GM18870 (cell line): ENCODE data around the gene PARP9.

Source experiments
- ATAC-seq: cut with Tn5 transposase; IDR thresholded peaks from one replicate; pipeline ENCODE4 v1.9.1; 2021; ENCODE audit warnings: moderate library complexity; ENCODE audit not compliant: unreplicated experiment

Gene PARP9

DNA sequence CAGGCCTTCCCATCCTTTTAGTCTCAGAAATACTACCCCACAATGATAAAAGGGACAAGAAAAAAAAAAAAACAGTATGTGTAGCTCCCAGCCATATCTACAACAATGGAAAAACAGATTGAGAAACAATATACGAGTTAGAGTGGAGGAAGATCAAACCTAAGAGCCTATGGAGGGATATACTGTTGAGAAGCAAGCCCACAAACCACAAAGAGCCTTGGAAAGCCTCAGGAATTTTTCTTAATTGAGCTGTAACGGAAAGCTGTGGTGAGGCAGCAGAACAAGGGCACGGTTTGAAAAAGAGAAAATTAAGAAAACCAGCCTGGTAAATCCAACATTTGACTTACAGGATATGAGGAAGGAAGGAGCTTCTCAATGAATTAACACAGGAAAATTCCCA lies 70.8 kb downstream of the PARP9 start:
- no peak for ATAC-seq

DNA sequence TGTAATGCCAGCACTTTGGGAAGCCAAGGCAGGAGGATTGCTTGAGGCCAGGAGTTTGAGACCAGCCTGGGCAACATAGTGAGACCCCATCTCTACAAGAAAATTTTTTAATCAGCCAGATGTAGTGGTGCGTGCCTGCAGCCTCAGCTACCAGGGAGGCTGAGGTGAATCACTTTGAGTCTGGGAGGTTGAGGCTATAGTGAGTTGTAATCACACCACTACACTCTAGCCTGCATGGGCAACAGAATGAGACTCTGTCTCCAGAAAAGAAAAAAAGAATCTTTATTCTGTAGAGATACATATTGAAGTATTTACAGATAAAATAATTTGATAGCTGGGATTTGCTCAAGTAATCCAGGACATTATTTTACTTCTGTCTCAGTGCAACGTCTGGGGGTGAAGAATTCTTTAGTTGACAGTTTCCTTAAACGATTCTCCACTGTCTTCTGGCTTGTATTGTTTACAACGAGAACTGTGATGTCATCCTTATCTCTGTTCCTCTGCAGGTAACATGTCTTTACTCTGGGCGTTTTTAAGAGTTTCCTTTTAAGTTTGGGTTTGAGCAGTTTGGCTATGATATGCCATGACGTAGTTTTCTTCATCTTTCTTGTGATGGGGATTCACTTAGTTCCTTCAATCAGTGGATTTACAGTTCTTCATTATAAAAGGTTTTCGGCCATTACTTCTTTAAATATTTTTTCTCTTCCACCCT lies 75.7 kb downstream of the PARP9 start:
- ATAC-seq: no peak

GRCh38 chr3:122484985-122485384 lies 79.1 kb downstream of the PARP9 start:
- no peak for ATAC-seq

GRCh38 chr3:122481390-122481789 lies 82.7 kb downstream of the PARP9 start:
- ATAC-seq: no peak
